ENCODE results near the gene SMAP1.

DNA sequence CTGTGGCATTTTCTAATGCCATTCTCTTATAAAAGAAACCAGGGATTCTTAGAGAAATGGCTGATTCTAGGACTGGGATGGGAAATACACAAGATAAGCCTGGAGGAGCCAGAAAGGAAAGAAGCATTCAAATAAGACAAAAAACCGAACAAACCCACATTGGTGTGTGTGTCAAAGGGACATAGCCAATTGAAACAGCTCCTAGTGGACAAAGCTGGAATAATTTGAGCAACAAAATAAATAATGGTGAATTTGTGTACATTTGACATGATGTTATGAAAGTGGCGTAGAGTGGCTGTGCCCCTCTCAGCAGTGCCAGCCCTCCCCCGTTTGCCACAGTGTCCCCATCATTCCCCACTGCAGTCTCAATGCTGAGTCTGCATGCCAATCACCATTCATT is 233.6 kb downstream of the SMAP1 start:
- TF ChIP-seq CEBPB (tag; IDR thresholded peaks at IDR 0.05) (no peak), CBX3 (IDR thresholded peaks at IDR 0.05; ENCODE audit: borderline replicate concordance in 1 of 2, low read length in 2 of 2) (no peak), CBX5 (IDR thresholded peaks at IDR 0.05; ENCODE audit: borderline replicate concordance, low read depth) (no peak), SOX6 (IDR thresholded peaks at IDR 0.05) (no peak), MAFG (tag; conservative IDR thresholded peaks at IDR 0.05) (no peak), CTCF (IDR thresholded peaks at IDR 0.05 in 2 of 3, conservative IDR thresholded peaks at IDR 0.05 in 1 of 3; ENCODE audit: insufficient read depth in 2 of 3, low read depth in 1 of 3, low read length in 3 of 3) (peak in 1 of 3 experiments; percentile 45; a peak in 2 of 6 replicates), REST (IDR thresholded peaks at IDR 0.05; ENCODE audit: borderline replicate concordance) (no peak), REST (CRISPR knock-in tag; IDR thresholded peaks at IDR 0.05; ENCODE audit: low read depth) (no peak), PTBP1 (IDR thresholded peaks at IDR 0.05; ENCODE audit: low read depth, low read length) (no peak), EP300 (IDR thresholded peaks at IDR 0.05; ENCODE audit: low read length) (no peak), RCOR1 (IDR thresholded peaks at IDR 0.05; ENCODE audit: borderline replicate concordance in 1 of 2, low read depth in 2 of 2, low read length in 2 of 2) (no peak)
- TF ChIP-seq, protein P1, sequence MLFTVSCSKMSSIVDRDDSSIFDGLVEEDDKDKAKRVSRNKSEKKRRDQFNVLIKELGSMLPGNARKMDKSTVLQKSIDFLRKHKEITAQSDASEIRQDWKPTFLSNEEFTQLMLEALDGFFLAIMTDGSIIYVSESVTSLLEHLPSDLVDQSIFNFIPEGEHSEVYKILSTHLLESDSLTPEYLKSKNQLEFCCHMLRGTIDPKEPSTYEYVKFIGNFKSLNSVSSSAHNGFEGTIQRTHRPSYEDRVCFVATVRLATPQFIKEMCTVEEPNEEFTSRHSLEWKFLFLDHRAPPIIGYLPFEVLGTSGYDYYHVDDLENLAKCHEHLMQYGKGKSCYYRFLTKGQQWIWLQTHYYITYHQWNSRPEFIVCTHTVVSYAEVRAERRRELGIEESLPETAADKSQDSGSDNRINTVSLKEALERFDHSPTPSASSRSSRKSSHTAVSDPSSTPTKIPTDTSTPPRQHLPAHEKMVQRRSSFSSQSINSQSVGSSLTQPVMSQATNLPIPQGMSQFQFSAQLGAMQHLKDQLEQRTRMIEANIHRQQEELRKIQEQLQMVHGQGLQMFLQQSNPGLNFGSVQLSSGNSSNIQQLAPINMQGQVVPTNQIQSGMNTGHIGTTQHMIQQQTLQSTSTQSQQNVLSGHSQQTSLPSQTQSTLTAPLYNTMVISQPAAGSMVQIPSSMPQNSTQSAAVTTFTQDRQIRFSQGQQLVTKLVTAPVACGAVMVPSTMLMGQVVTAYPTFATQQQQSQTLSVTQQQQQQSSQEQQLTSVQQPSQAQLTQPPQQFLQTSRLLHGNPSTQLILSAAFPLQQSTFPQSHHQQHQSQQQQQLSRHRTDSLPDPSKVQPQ (CRISPR knock-in tag; IDR thresholded peaks at IDR 0.05; ENCODE audit: borderline replicate concordance), result no peak

All from K562 (cell line).